GM18861 (cell line): ENCODE data around the gene GBA3.

Experiments used
- ATAC-seq: cut with Tn5 transposase; IDR thresholded peaks from one replicate; pipeline ENCODE4 v1.9.1; 2021; ENCODE audit not compliant: unreplicated experiment

GBA3 gene

GRCh38 chr4:22695029-22695428 is 2.3 kb downstream of the GBA3 start:
- ATAC-seq, result no peak

DNA sequence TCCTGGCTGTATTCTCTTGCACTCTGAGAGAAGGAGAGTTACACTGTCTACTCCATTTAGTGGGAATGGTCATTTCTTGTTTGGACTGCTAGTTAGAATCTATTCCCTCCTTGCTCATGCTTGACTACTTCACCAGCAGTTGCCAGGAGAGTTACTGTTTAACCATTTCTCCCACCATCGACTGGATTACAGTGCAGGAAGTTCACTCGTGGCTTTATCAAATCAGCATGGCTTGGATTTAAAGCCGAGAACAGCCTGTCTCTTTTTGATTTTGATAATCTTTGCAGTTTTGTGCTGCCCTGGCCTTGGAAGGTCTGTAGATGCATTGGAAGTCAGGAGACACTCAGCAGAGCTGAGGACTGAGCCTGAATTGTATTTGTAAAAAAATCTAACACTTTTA is 3.2 kb downstream of the GBA3 start:
- no peak for ATAC-seq

GRCh38 chr4:22703912-22704311 is 11.2 kb downstream of the GBA3 start:
- ATAC-seq, result no peak

GRCh38 chr4:22707390-22707789 is 14.7 kb downstream of the GBA3 start:
- ATAC-seq, result no peak

GRCh38 chr4:22708961-22709360 is 16.2 kb downstream of the GBA3 start:
- no peak for ATAC-seq

DNA sequence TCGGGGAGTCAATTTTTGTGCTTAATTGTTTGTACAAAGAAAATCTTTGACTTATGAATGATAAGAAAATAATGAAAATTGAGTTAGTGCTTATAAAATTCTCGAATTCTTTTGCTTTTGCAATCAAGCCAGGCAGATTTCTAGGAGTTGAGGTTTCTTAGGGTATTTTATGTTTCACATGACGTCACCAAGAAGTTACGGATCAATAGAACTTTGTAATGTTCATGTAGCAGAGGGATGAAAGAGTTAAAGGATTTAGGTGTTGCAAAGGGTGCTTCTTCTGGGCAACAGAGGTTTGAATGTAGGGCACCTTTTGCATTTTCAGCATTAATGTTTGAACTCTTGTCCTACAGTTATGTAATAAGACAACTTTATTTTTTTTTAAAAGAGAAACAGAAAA is 19.4 kb downstream of the GBA3 start:
- no peak for ATAC-seq

DNA sequence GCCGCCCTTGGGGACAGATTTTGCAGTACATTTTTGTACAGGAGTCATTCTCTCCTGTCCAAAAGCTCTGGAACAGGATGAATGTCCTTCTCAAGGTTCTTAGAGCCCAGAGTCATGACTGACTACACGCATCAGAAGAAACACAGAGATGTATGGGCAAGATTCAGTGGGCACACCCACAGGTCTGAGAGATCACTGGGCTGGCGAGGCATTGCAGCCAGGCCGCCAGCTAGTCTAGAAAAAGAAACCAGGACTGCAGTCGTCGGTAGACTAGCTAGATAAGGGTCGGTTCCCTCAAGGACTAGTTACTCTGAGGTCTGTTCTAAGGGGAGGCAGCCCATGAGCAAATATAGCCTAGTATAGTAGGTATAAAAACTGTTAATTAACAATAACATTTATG is 19.8 kb downstream of the GBA3 start:
- no peak for ATAC-seq

- ATAC-seq, result no peak
Observed at GRCh38 chr4:22713841-22714240, 21.1 kb downstream of the GBA3 start.

- ATAC-seq, result no peak
Observed at GRCh38 chr4:22719218-22719617, 26.5 kb downstream of the GBA3 start.

DNA sequence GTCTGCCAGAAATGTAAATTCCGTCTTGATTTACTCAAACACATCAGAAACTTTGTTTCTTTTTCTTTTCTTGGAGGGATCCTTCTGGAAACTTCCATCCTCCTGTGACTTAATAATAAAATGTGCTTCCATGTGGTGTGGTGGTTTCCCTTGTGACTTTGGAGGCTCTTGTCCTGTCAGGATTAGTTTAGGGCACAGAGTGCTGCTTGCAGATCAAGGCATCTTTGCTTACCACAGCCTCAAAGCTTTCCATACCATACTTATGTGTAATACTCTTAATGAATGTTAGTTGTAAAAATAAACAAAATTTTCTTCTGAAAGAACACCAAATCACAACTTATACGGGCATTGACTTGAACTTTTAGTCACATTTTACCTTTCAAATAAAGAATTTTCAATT is 27.4 kb downstream of the GBA3 start:
- no peak for ATAC-seq

DNA sequence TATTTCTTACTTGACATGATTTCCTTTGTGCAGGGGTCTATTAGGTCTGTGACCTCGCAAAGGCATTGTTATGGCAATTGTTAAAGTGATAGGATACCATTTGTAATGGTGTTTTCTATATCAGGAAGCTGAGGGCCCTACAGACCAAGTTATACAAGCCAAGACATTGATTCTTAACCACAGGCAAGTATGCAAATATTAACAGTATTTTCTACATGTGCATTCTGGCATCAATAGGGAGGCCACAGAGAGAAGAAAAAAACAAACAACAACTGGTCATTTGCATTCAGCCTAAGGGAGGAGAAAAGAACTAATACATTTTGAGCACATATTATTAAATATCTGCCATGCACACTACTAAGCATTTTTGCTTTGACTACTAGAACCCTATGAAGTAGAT is 28.5 kb downstream of the GBA3 start:
- no peak for ATAC-seq

GRCh38 chr4:22730021-22730420 is 37.3 kb downstream of the GBA3 start:
- ATAC-seq, result no peak

DNA sequence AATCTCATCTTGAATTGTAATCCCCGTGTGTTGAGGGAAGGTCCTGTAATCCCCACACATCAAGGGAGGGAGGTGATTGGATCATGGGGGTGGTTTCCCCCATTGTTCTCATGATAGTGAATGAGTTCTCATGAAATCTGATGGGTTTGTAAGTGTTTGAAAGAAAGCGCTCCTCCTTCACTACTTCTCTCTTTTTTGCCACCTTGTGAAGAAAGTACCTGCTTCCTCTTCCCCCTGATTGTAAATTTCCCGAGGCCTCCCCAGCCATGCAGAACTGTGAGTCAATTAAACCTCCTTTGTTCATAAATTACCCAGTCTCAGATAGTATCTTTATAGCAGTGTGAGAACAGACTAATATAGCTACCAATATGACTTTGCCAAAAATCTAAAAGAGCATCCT is 41.1 kb downstream of the GBA3 start:
- ATAC-seq, result no peak

DNA sequence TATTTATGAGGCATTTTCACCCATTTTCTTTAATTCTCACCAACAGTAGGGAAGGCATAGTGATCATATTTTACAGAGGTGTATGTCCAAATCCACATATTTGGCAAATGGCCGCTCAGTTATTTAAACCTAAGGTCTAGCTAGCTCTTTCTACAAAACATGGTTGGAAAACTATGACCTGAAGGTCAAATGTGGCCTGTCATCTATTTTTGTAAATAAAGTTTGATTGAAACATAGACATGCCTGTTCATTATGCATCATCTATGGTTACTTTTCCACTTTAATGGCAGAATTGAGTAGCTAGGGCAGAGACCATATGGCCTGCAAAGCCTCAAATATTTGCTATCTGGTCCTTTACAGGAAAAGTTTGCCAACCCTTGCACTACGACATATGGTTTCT is 44.2 kb downstream of the GBA3 start:
- ATAC-seq, result no peak

DNA sequence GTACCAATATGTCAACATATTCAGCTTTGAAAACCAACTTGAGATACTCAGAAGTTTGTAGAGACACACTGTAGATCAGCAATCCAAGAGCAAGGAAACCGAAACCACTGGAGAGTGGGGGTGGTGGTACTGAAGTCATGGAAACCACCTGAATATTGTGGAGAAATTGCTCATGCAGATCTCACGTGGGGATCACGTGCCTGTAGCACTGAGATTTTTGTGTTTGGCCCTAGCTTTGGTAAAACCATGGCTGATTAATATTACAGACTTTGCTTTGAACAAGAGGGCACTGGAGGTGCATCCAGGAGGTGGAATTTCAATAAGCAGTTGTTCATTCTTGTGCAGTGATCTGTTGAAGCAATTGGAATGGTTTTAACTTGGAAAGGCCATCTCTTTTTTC is 47.2 kb downstream of the GBA3 start:
- no peak for ATAC-seq

- ATAC-seq, result no peak
Observed at GRCh38 chr4:22741744-22742143, 49.0 kb downstream of the GBA3 start.

DNA sequence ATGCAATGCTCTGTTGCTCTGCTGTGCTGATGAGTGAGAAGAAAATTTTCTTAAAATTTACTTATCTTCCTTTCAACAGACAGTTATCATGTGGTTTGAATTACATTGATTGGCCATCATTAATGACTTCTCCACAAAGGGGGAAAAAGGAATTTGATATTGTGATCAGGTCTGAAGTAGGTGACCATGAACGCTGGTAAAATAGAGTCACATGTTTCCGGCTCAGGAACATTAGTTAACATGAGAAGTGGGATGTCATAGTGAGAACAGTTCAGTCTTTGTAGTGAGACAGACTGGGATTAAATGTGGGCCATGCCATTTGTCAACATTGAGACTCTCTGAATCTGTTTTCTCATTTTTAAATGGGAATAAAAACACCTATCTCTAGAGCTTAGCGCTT is 50.6 kb downstream of the GBA3 start:
- no peak for ATAC-seq

DNA sequence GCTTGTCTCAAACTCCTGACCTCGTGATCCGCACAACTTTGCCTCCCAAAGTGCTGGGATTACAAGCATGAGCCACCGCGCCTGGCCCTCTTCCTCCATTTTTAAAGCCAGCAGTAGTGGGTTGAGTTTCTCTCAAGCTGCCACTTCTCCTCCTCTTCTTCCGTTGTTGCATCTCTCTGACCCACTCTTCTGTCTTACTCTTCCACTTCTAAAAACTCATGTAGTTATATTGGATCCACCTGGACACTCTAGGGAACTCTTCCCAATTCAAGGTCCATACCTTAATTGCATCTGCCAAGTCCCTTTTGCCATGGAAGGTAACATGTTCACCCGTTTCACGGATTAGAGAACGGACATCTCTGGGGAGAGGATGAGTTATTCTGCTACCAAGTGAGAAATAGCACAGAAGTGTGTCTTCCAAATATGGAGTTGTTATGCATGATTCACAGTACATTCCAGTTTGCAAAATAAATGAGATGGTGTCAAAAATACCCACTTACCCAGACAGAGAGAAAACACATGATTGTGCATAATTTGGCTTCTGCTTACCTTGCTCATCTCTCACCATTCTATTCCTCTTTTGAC is 51.8 kb downstream of the GBA3 start:
- no peak for ATAC-seq

- ATAC-seq, result no peak
Observed at GRCh38 chr4:22745234-22745633, 52.5 kb downstream of the GBA3 start.

DNA sequence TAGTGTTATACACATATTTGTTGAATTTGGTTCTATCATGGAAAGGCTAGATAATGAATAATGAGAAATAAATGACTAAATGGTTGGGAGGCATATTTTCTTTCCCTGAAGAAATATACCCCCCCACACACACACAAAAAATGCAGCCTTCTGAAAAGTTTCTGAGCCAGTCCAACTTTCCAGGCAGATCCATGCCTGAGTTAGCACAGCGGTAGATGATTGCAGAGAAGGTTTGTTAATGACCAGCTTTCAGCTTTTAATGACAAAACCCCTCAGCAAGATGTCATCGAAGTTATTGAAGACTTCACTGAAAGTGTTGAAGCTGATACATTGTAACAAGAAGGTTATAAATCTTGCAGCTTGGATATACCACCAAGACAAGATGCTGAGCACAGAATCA is 61.4 kb downstream of the GBA3 start:
- ATAC-seq, result no peak

DNA sequence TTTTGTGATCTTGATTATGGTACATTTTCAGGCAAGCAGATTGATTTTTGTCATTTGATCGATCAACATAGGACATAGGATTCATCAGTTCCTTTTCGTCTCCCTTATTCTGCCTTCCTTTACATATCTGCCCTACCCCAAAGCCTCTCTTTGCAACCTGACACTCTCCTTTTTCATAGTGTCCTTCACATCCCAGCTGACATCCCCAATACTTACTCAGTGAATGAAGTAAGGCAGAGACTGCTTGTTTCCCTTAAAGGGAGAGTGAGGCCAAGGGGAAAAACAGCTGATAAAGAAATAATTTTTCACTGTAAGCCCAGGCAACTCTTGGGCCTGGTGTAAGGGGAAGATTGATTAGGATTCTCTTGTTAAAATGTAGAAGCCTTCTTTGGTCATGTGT is 69.8 kb downstream of the GBA3 start:
- no peak for ATAC-seq

- ATAC-seq, result peak; percentile 57
Observed at GRCh38 chr4:22764183-22764582, 71.4 kb downstream of the GBA3 start.

- ATAC-seq, result no peak
Observed at GRCh38 chr4:22766068-22766467, 73.3 kb downstream of the GBA3 start.
